ENCODE results near the gene WFDC12.
"Not testable (repeated sequence)": the region's sequence is repeated elsewhere in the genome, so short reads cannot be mapped to it uniquely, and the experiment has no call there.

The WFDC12 gene

GRCh38 chr20:45124365-45124764, at the start of gene WFDC12:
Gene WFDC12 (minus strand): TSS chr20:45124465. CDS start chr20:45124447, 18 bp downstream.
- Mint-ChIP-seq H3K27ac (no peak within 1 kb of the TSS), H3K27me3 (ENCODE audit: low read depth) (peaks cover 35% of the 10 kb centered on the region), H3K4me3 (no peak within 1 kb of the TSS), H3K9me3 (no peaks in the 10 kb centered on the region), H3K4me1 (ENCODE audit: low read depth) (no peaks in the 10 kb centered on the region), H3K36me3 (ENCODE audit: low read depth) (no peaks in the 10 kb centered on the region)
- no peak for DNase-seq (ENCODE audit: low spot score)

- peaks cover 3% of the 10 kb centered on the region for H3K27me3 Mint-ChIP-seq (ENCODE audit: low read depth)
Measured at GRCh38 chr20:45173522-45173921, 49.3 kb upstream of the WFDC12 start.

GRCh38 chr20:45164906-45165305, 40.6 kb upstream of the WFDC12 start:
- H3K27ac Mint-ChIP-seq = no peak overlapping the region
- no peak for DNase-seq (ENCODE audit: low spot score)
- peaks cover 13% of the 10 kb centered on the region for H3K9me3 Mint-ChIP-seq
- no peaks in the 10 kb centered on the region for H3K36me3 Mint-ChIP-seq (ENCODE audit: low read depth)
- H3K27me3 Mint-ChIP-seq (ENCODE audit: low read depth) = peaks cover 22% of the 10 kb centered on the region
- no peak overlapping the region for H3K4me3 Mint-ChIP-seq
- H3K4me1 Mint-ChIP-seq (ENCODE audit: low read depth) = no peaks in the 10 kb centered on the region

More at GRCh38 chr20:45173522-45173921, 49.3 kb upstream of the WFDC12 start:
- Mint-ChIP-seq H3K27ac (no peak overlapping the region), H3K36me3 (ENCODE audit: low read depth) (no peaks in the 10 kb centered on the region), H3K9me3 (no peaks in the 10 kb centered on the region), H3K4me1 (ENCODE audit: low read depth) (no peaks in the 10 kb centered on the region), H3K4me3 (no peak overlapping the region)
- DNase-seq (ENCODE audit: low spot score) = no peak

GRCh38 chr20:45163083-45163803, 39.0 kb upstream of the WFDC12 start:
- H3K36me3 Mint-ChIP-seq (ENCODE audit: low read depth) = no peaks in the 10 kb centered on the region
- no peaks in the 10 kb centered on the region for H3K4me1 Mint-ChIP-seq (ENCODE audit: low read depth)
- peaks cover 20% of the 10 kb centered on the region for H3K9me3 Mint-ChIP-seq
- H3K4me3 Mint-ChIP-seq = no peak overlapping the region
- DNase-seq (ENCODE audit: low spot score) = no peak
- peaks cover 24% of the 10 kb centered on the region for H3K27me3 Mint-ChIP-seq (ENCODE audit: low read depth)
- H3K27ac Mint-ChIP-seq = no peak overlapping the region

- Mint-ChIP-seq H3K27ac (no peak overlapping the region), H3K4me1 (ENCODE audit: low read depth) (no peaks in the 10 kb centered on the region), H3K36me3 (ENCODE audit: low read depth) (no peaks in the 10 kb centered on the region), H3K27me3 (ENCODE audit: low read depth) (peaks cover 8% of the 10 kb centered on the region), H3K4me3 (no peak overlapping the region), H3K9me3 (peaks cover 15% of the 10 kb centered on the region)
- DNase-seq (ENCODE audit: low spot score) = no peak
Measured at GRCh38 chr20:45157962-45158361, 33.7 kb upstream of the WFDC12 start.

GRCh38 chr20:45156713-45157112, 32.4 kb upstream of the WFDC12 start:
- no peak for DNase-seq (ENCODE audit: low spot score)
- Mint-ChIP-seq H3K27ac (no peak overlapping the region), H3K36me3 (ENCODE audit: low read depth) (no peaks in the 10 kb centered on the region), H3K9me3 (peaks cover 7% of the 10 kb centered on the region), H3K4me1 (ENCODE audit: low read depth) (no peaks in the 10 kb centered on the region), H3K27me3 (ENCODE audit: low read depth) (peaks cover 10% of the 10 kb centered on the region), H3K4me3 (no peak overlapping the region)

GRCh38 chr20:45154794-45155193, 30.5 kb upstream of the WFDC12 start:
- H3K4me1 Mint-ChIP-seq (ENCODE audit: low read depth); H3K9me3 Mint-ChIP-seq; DNase-seq (ENCODE audit: low spot score); H3K27me3 Mint-ChIP-seq (ENCODE audit: low read depth); H3K27ac Mint-ChIP-seq; H3K4me3 Mint-ChIP-seq; H3K36me3 Mint-ChIP-seq (ENCODE audit: low read depth): not testable (repeated sequence)

- H3K27me3 Mint-ChIP-seq (ENCODE audit: low read depth) = peaks cover 8% of the 10 kb centered on the region
- H3K4me1 Mint-ChIP-seq (ENCODE audit: low read depth) = no peaks in the 10 kb centered on the region
- no peak overlapping the region for H3K4me3 Mint-ChIP-seq
- H3K9me3 Mint-ChIP-seq = peaks cover 6% of the 10 kb centered on the region
- no peak overlapping the region for H3K27ac Mint-ChIP-seq
- DNase-seq (ENCODE audit: low spot score) = no peak
- H3K36me3 Mint-ChIP-seq (ENCODE audit: low read depth) = no peaks in the 10 kb centered on the region
Measured at GRCh38 chr20:45154183-45154582, 29.9 kb upstream of the WFDC12 start.

GRCh38 chr20:45153752-45154151, 29.5 kb upstream of the WFDC12 start:
- Mint-ChIP-seq H3K4me1 (ENCODE audit: low read depth) (no peaks in the 10 kb centered on the region), H3K9me3 (peaks cover 1% of the 10 kb centered on the region), H3K4me3 (no peak overlapping the region), H3K27ac (no peak overlapping the region), H3K36me3 (ENCODE audit: low read depth) (no peaks in the 10 kb centered on the region), H3K27me3 (ENCODE audit: low read depth) (peaks cover 8% of the 10 kb centered on the region)
- DNase-seq (ENCODE audit: low spot score) = no peak

- no peaks in the 10 kb centered on the region for H3K4me1 Mint-ChIP-seq (ENCODE audit: low read depth)
- H3K27me3 Mint-ChIP-seq (ENCODE audit: low read depth) = peaks cover 11% of the 10 kb centered on the region
- no peaks in the 10 kb centered on the region for H3K36me3 Mint-ChIP-seq (ENCODE audit: low read depth)
- no peak overlapping the region for H3K4me3 Mint-ChIP-seq
- H3K27ac Mint-ChIP-seq = no peak overlapping the region
- no peak for DNase-seq (ENCODE audit: low spot score)
- H3K9me3 Mint-ChIP-seq = no peaks in the 10 kb centered on the region
Measured at GRCh38 chr20:45153147-45153546, 28.9 kb upstream of the WFDC12 start.

GRCh38 chr20:45152405-45152804, 28.1 kb upstream of the WFDC12 start:
- no peaks in the 10 kb centered on the region for H3K4me1 Mint-ChIP-seq (ENCODE audit: low read depth)
- H3K4me3 Mint-ChIP-seq = no peak overlapping the region
- H3K36me3 Mint-ChIP-seq (ENCODE audit: low read depth) = no peaks in the 10 kb centered on the region
- no peak for DNase-seq (ENCODE audit: low spot score)
- H3K9me3 Mint-ChIP-seq = no peaks in the 10 kb centered on the region
- peaks cover 13% of the 10 kb centered on the region for H3K27me3 Mint-ChIP-seq (ENCODE audit: low read depth)
- H3K27ac Mint-ChIP-seq = no peak overlapping the region

- DNase-seq (ENCODE audit: low spot score) = no peak
- Mint-ChIP-seq H3K4me1 (ENCODE audit: low read depth) (no peaks in the 10 kb centered on the region), H3K27me3 (ENCODE audit: low read depth) (peaks cover 29% of the 10 kb centered on the region), H3K9me3 (no peaks in the 10 kb centered on the region), H3K36me3 (ENCODE audit: low read depth) (no peaks in the 10 kb centered on the region), H3K27ac (no peak overlapping the region), H3K4me3 (no peak overlapping the region)
Measured at GRCh38 chr20:45149062-45149461, 24.8 kb upstream of the WFDC12 start.

GRCh38 chr20:45140836-45141235, 16.6 kb upstream of the WFDC12 start:
- Mint-ChIP-seq H3K9me3 (no peaks in the 10 kb centered on the region), H3K27me3 (ENCODE audit: low read depth) (peaks cover 16% of the 10 kb centered on the region), H3K4me1 (ENCODE audit: low read depth) (no peaks in the 10 kb centered on the region), H3K36me3 (ENCODE audit: low read depth) (no peaks in the 10 kb centered on the region), H3K4me3 (no peak overlapping the region), H3K27ac (no peak overlapping the region)
- no peak for DNase-seq (ENCODE audit: low spot score)

GRCh38 chr20:45139733-45140375, 15.6 kb upstream of the WFDC12 start:
- H3K27ac Mint-ChIP-seq; H3K36me3 Mint-ChIP-seq (ENCODE audit: low read depth); H3K9me3 Mint-ChIP-seq; H3K27me3 Mint-ChIP-seq (ENCODE audit: low read depth); DNase-seq (ENCODE audit: low spot score); H3K4me3 Mint-ChIP-seq; H3K4me1 Mint-ChIP-seq (ENCODE audit: low read depth): not testable (repeated sequence)

Measured in T-helper 2 cell treated with Interferon-gamma antibody and Interleukin-4, amounts not matched to agents 5 μg/mL and 100 μg/mL, for 36 hours (primary cell).